Measurements from ENCODE around the gene GBE1.

- TF ChIP-seq ZNF274 (IDR thresholded peaks at IDR 0.05; ENCODE audit: low read depth, low read length) (no peak), YY1 (IDR thresholded peaks at IDR 0.05; ENCODE audit: insufficient read depth, insufficient read length) (no peak), SUZ12 (IDR thresholded peaks at IDR 0.05; ENCODE audit: extremely low read depth, insufficient read depth, insufficient read length) (no peak)
These were observed 35.3 kb downstream of the GBE1 start for GRCh38 chr3:81726132-81726531.
